DMS 273 (cell line): Measurements from ENCODE around the gene PLG.
"Not testable (repeated sequence)": the region's sequence is repeated elsewhere in the genome, so short reads cannot be mapped to it uniquely, and the experiment has no call there.

ENCODE experiments used
- DNase-seq: peaks from one replicate; lab custom pipeline; 2025; ENCODE audit not compliant: unreplicated experiment; lab: John Stamatoyannopoulos, UW

The PLG gene

GRCh38 chr6:160774399-160774798 is 72.4 kb downstream of the PLG start:
- no peak for DNase-seq

- no peak for DNase-seq
These were observed 73.9 kb downstream of the PLG start for GRCh38 chr6:160775792-160776580.

GRCh38 chr6:160779095-160779494 is 77.1 kb downstream of the PLG start:
- DNase-seq: not testable (repeated sequence)

GRCh38 chr6:160780656-160781055 is 78.6 kb downstream of the PLG start:
- not testable (repeated sequence) for DNase-seq

- DNase-seq: no peak
These were observed 79.3 kb downstream of the PLG start for GRCh38 chr6:160781298-160781697.

- no peak for DNase-seq
These were observed 80.2 kb downstream of the PLG start for GRCh38 chr6:160782228-160782627.

- DNase-seq: no peak
These were observed 81.7 kb downstream of the PLG start for GRCh38 chr6:160783741-160784140.

GRCh38 chr6:160788126-160788525 is 86.1 kb downstream of the PLG start:
- not testable (repeated sequence) for DNase-seq

GRCh38 chr6:160788806-160789205 is 86.8 kb downstream of the PLG start:
- DNase-seq: no peak

GRCh38 chr6:160789263-160790027 is 87.4 kb downstream of the PLG start:
- no peak for DNase-seq

GRCh38 chr6:160790028-160790792 is 88.2 kb downstream of the PLG start:
- DNase-seq: peak; percentile 25

GRCh38 chr6:160791459-160791858 is 89.4 kb downstream of the PLG start:
- DNase-seq: no peak

GRCh38 chr6:160791981-160792418 is 90.0 kb downstream of the PLG start:
- DNase-seq: no peak

- no peak for DNase-seq
These were observed 90.7 kb downstream of the PLG start for GRCh38 chr6:160792708-160793107.

- peak; percentile 7 for DNase-seq
These were observed 91.6 kb downstream of the PLG start for GRCh38 chr6:160793652-160794051.

GRCh38 chr6:160795721-160796120 is 93.7 kb downstream of the PLG start:
- no peak for DNase-seq

- DNase-seq: no peak
These were observed 96.6 kb downstream of the PLG start for GRCh38 chr6:160798625-160799024.

GRCh38 chr6:160799801-160800506 is 97.9 kb downstream of the PLG start:
- DNase-seq: no peak

- no peak for DNase-seq
These were observed 99.4 kb downstream of the PLG start for GRCh38 chr6:160801418-160801817.

GRCh38 chr6:160802049-160802448 is 100.0 kb downstream of the PLG start:
- DNase-seq: not testable (repeated sequence)
